B cell (primary cell): ENCODE measurements around the gene CIAO2B.

Experiments
- CTCF ChIP-seq: fragments of 200-600 bp; IDR thresholded peaks from one replicate; pipeline ENCODE4 v1.8.0; 2022; ENCODE audit warnings: antibody characterized with exemption, mild to moderate bottlenecking
- EZH2 ChIP-seq: IDR thresholded peaks from 2 replicates; pipeline ENCODE4 v1.6.1; 2012; ENCODE audit warnings: borderline replicate concordance, low read depth, mild to moderate bottlenecking, moderate library complexity, low read length; ENCODE audit not compliant: insufficient read depth, poor library complexity, severe bottlenecking

DNA sequence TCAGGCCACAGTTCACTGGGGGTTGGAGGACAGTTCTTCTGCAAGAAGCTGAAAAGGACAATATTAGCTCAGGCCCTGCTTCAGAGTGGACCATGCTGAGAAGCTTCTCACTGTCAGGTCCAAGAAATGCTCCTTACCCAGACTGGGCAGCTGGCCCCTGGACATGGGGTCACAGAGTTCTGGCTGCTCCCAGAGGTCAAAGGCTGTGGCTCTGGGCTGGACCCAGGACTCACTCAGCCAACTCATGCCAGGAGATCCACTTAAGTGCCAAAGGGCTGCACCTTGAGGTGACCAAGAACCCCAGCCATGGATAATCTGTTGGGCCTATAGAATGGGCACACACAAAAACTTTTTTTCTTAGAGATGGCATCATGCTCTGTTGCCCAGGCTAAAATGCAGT, 5.2 kb upstream of the CIAO2B start:
- no peak for TF ChIP-seq EZH2
- no peak for TF ChIP-seq CTCF
